IMR-90 (cell line): ENCODE results near the gene BTF3.
"Not testable (repeated sequence)": the region's sequence is repeated elsewhere in the genome, so short reads cannot be mapped to it uniquely, and the experiment has no call there.

Experiments
- BHLHE40 ChIP-seq: fragments of 150-350 bp; IDR thresholded peaks from 2 replicates; pipeline ENCODE4 v1.6.1; 2016; ENCODE audit warnings: mild to moderate bottlenecking, low read depth, low read length
- CEBPB ChIP-seq: IDR thresholded peaks from 2 replicates; pipeline ENCODE4 v1.6.1; 2012; ENCODE audit warnings: low read depth, low read length, improper control_type of control experiment
- CHD1 ChIP-seq: IDR thresholded peaks from 2 replicates; pipeline ENCODE4 v1.6.1; 2012; ENCODE audit warnings: low read depth, low read length, improper control_type of control experiment
- MAZ ChIP-seq: IDR thresholded peaks from 2 replicates; pipeline ENCODE4 v1.6.1; 2012; ENCODE audit warnings: low read depth, mild to moderate bottlenecking, low read length, improper control_type of control experiment, moderate library complexity, borderline replicate concordance
- MXI1 ChIP-seq: IDR thresholded peaks from 2 replicates; pipeline ENCODE4 v1.6.1; 2012; ENCODE audit warnings: low read depth, mild to moderate bottlenecking, low read length, moderate library complexity, borderline replicate concordance
- POLR2A ChIP-seq: IDR thresholded peaks from 2 replicates; pipeline ENCODE4 v1.6.1; 2012; ENCODE audit warnings: mild to moderate bottlenecking, low read depth, low read length
- RAD21 ChIP-seq: IDR thresholded peaks from 2 replicates; pipeline ENCODE4 v1.6.1; 2012; ENCODE audit warnings: low read length, improper control_type of control experiment
- RFX5 ChIP-seq: IDR thresholded peaks from 2 replicates; pipeline ENCODE4 v1.8.0; 2012; ENCODE audit warnings: low read depth, mild to moderate bottlenecking, low read length, moderate library complexity
- TF ChIP-seq, protein P1 (sequence below): conservative IDR thresholded peaks from 2 replicates; pipeline ENCODE4 v1.5.1; 2012; ENCODE audit warnings: mild to moderate bottlenecking, low read depth, low read length, improper control_type of control experiment
- TF ChIP-seq, protein P2 (sequence below): fragments of 150-350 bp; IDR thresholded peaks from 2 replicates; pipeline ENCODE4 v1.6.1; 2017; ENCODE audit warnings: mild to moderate bottlenecking, antibody characterized with exemption, low read length, low read depth

DNA sequence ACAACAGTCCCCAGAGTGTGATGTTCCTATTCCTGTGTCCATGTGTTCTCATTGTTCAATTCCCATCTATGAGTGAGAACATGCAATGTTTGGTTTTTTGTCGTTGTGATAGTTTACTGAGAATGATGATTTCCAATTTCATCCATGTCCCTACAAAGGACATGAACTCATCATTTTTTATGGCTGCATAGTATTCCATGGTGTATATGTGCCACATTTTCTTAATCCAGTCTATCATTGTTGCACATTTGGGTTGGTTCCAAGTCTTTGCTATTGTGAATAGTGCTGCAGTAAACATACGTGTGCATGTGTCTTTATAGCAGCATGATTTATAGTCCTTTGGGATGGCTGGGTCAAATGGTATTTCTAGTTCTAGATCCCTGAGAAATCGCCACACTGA is 29.6 kb upstream of the BTF3 start:
- TF ChIP-seq, protein P1, sequence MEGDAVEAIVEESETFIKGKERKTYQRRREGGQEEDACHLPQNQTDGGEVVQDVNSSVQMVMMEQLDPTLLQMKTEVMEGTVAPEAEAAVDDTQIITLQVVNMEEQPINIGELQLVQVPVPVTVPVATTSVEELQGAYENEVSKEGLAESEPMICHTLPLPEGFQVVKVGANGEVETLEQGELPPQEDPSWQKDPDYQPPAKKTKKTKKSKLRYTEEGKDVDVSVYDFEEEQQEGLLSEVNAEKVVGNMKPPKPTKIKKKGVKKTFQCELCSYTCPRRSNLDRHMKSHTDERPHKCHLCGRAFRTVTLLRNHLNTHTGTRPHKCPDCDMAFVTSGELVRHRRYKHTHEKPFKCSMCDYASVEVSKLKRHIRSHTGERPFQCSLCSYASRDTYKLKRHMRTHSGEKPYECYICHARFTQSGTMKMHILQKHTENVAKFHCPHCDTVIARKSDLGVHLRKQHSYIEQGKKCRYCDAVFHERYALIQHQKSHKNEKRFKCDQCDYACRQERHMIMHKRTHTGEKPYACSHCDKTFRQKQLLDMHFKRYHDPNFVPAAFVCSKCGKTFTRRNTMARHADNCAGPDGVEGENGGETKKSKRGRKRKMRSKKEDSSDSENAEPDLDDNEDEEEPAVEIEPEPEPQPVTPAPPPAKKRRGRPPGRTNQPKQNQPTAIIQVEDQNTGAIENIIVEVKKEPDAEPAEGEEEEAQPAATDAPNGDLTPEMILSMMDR = not testable (repeated sequence)
- TF ChIP-seq POLR2A, CEBPB, RAD21, MXI1, MAZ, RFX5, BHLHE40, CHD1: not testable (repeated sequence)
- TF ChIP-seq, protein P2, sequence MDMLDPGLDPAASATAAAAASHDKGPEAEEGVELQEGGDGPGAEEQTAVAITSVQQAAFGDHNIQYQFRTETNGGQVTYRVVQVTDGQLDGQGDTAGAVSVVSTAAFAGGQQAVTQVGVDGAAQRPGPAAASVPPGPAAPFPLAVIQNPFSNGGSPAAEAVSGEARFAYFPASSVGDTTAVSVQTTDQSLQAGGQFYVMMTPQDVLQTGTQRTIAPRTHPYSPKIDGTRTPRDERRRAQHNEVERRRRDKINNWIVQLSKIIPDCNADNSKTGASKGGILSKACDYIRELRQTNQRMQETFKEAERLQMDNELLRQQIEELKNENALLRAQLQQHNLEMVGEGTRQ = not testable (repeated sequence)
